Lower leg skin (tissue), 4 donors: ENCODE measurements around the gene SLC2A4. TPM values are rescaled to one million over a fixed set of nuclear protein-coding genes. Genes with fewer than 3 reads are reported as not detected.

Experiments
- DNase-seq, 2 donors: peaks; one replicate each; pipeline ENCODE4 v3.0.0-alpha.2; 2019; ENCODE audit warnings: low spot score in 2 of 2
- H3K4me3 ChIP-seq: fragments of 200-600 bp; sonication (generic); 2 replicates; pipeline ENCODE4 v1.5.1; 2017; ENCODE audit warnings: mild to moderate bottlenecking, low read depth; ENCODE audit not compliant: poor library complexity, severe bottlenecking
- CTCF ChIP-seq, 3 donors: fragments of 450-650 bp; IDR thresholded peaks; one replicate each; pipeline ENCODE4 v1.5.1; 2016; ENCODE audit warnings: antibody characterized with exemption in 3 of 3, mild to moderate bottlenecking in 3 of 3, moderate library complexity in 2 of 3
- POLR2A ChIP-seq, 2 donors: fragments of 450-650 bp; IDR thresholded peaks; one replicate each; pipeline ENCODE4 v1.6.1; 2016 to 2017; ENCODE audit warnings: antibody characterized with exemption in 2 of 2, mild to moderate bottlenecking in 1 of 2, moderate library complexity in 1 of 2
- WGBS, 2 donors: methylation state at CpG; one replicate each; pipeline ENCODE4 v1.1.5; 2018; 5-methylcytosine and 5-hydroxymethylcytosine counted together
- intact Hi-C: fragments of 100-400 bp; cut with DNase I; formaldehyde crosslinking; loops from one replicate; pipeline ENCODE4 v1.15.0; 2023; ENCODE audit warnings: low total_unique reads
- total RNA-seq, 4 donors: library from RNA; depleted of rRNA; stranded (reverse); fragments of >200 nt; gene quantifications; one replicate each; pipeline ENCODE4 v1.1.0, GENCODE V29; 2016

The SLC2A4 gene
- total RNA-seq, 4 donors from 2014 or later, result 4.3 to 13.6 (median 8.4) TPM

- DNase-seq, result no peak
- 76 to 83% methylated on average over 20 to 21 of the region's 22 CpGs for WGBS, 2 donors
- TF ChIP-seq POLR2A (IDR thresholded peaks at IDR 0.05) (no peak), CTCF (IDR thresholded peaks at IDR 0.05) (no peak)
- intact Hi-C loops, result no loop called here
- H3K4me3 ChIP-seq, result no peak overlapping the region
These were observed 41.1 kb downstream of the SLC2A4 start for GRCh38 chr17:7322520-7323194.

GRCh38 chr17:7323731-7324437, 42.4 kb downstream of the SLC2A4 start:
- peak in 1 of 2 donors; percentile 42 for DNase-seq
- TF ChIP-seq POLR2A (IDR thresholded peaks at IDR 0.05) (no peak), CTCF (IDR thresholded peaks at IDR 0.05) (peak in 1 of 3 donors; percentile 56)
- no peak overlapping the region for H3K4me3 ChIP-seq
- intact Hi-C loops, result no loop called here
- WGBS, 2 donors, result 58 to 59% methylated on average over 30 to 39 of the region's 39 CpGs

GRCh38 chr17:7324438-7324779, 42.9 kb downstream of the SLC2A4 start:
- TF ChIP-seq CTCF (IDR thresholded peaks at IDR 0.05) (no peak), POLR2A (IDR thresholded peaks at IDR 0.05) (no peak)
- intact Hi-C loops, result no loop called here
- no peak overlapping the region for H3K4me3 ChIP-seq
- WGBS, 2 donors, result 85 to 88% methylated on average over 3 of the region's 3 CpGs
- DNase-seq, result no peak

- TF ChIP-seq CTCF (IDR thresholded peaks at IDR 0.05) (no peak), POLR2A (IDR thresholded peaks at IDR 0.05) (no peak)
- DNase-seq, result no peak
- intact Hi-C loops, result no loop called here
- no peak overlapping the region for H3K4me3 ChIP-seq
- WGBS, 2 donors, result 89 to 95% methylated on average over 18 to 19 of the region's 19 CpGs
These were observed 43.6 kb downstream of the SLC2A4 start for GRCh38 chr17:7325031-7325528.

- TF ChIP-seq CTCF (IDR thresholded peaks at IDR 0.05) (no peak), POLR2A (IDR thresholded peaks at IDR 0.05) (no peak)
- no peak overlapping the region for H3K4me3 ChIP-seq
- no peak for DNase-seq
- WGBS, 2 donors, result 86 to 88% methylated on average over 11 of the region's 11 CpGs
- intact Hi-C loops, result no loop called here
These were observed 44.7 kb downstream of the SLC2A4 start for GRCh38 chr17:7326186-7326585.
